H1 (cell line): ENCODE data around the gene CLRN1. TPM values are rescaled to one million over a fixed set of nuclear protein-coding genes. Genes with fewer than 3 reads are reported as not detected.

Experiments
- ASH2L ChIP-seq: fragments of 200-600, 300-600 bp; sonication (generic); IDR thresholded peaks from one replicate; pipeline ENCODE4 v1.7.1; 2017; ENCODE audit warnings: low read length
- GABPA ChIP-seq: IDR thresholded peaks from 2 replicates; pipeline ENCODE4 v1.6.1; 2011; ENCODE audit warnings: mild to moderate bottlenecking, low read length, moderate library complexity, borderline replicate concordance; ENCODE audit not compliant: insufficient read depth
- SP1 ChIP-seq: IDR thresholded peaks from 2 replicates; pipeline ENCODE4 v1.6.1; 2011; ENCODE audit warnings: low read depth, low read length
- polyA plus RNA-seq, 7 experiments: library from polyadenylated mRNA; depleted of rRNA in 3 of 7; stranded (reverse) in 5 of 7; unstranded in 2 of 7; fragments of >200 nt in 5 of 7; fragments of 200-250 nt in 2 of 7; gene quantifications; 1 replicate in 5 of 7; 2 replicates in 1 of 7; 4 replicates in 1 of 7; pipeline versions ENCODE4 v1.2.1 to v1.2.3, GENCODE V29; 2011 to 2013; ENCODE audit warnings: missing spikeins in 2 of 7, mixed read lengths in 2 of 7
- total RNA-seq: library from RNA; stranded (reverse); fragmentation: NEBNext Ultra II Directional; extraction: Animal tissue kit (Norgen Biotek cat#: 25700); gene quantifications from 2 replicates; pipeline ENCODE4 v1.2.1, GENCODE V29; 2021

CLRN1 gene
- total and polyA plus RNA-seq, 2 of the 8 experiments (the other 6 are each of a cell fraction or from before 2014, with no cell fraction given): 0.20 to 0.35 TPM

- no peak for TF ChIP-seq ASH2L
- TF ChIP-seq SP1: no peak
- no peak for TF ChIP-seq GABPA
These were observed 30.7 kb upstream of the CLRN1 start (continued) for GRCh38 chr3:151003029-151003767.
